HUDEP-2 (cell line): ENCODE measurements around the gene FRAT1.

Experiments
- DNase-seq, 76 experiments: peaks; one replicate each; lab custom pipeline; 2025; ENCODE audit not compliant: unreplicated experiment in 76 of 76; lab: John Stamatoyannopoulos, UW

The FRAT1 gene

GRCh38 chr10:97307866-97308780 lies 10.9 kb upstream of the FRAT1 start:
- DNase-seq: no peak

GRCh38 chr10:97311111-97311626 lies 7.9 kb upstream of the FRAT1 start:
- DNase-seq: no peak

GRCh38 chr10:97312897-97313296 lies 6.2 kb upstream of the FRAT1 start:
- DNase-seq: no peak

GRCh38 chr10:97314671-97315070 lies 4.4 kb upstream of the FRAT1 start:
- DNase-seq: no peak

GRCh38 chr10:97319671-97320479 lies 804 bp downstream of the FRAT1 start:
- peak in 69 of 76 experiments; percentile 9 to 74 (median 54) for DNase-seq

GRCh38 chr10:97320480-97321031 lies 1.5 kb downstream of the FRAT1 start:
- peak in 4 of 76 experiments; percentile 5 to 67 (median 34) for DNase-seq

GRCh38 chr10:97321032-97321803 lies 2.1 kb downstream of the FRAT1 start:
- peak in 1 of 76 experiments; percentile 46 for DNase-seq

- DNase-seq: no peak
Observed at GRCh38 chr10:97321804-97322190, 2.7 kb downstream of the FRAT1 start.

- DNase-seq: no peak
Observed at GRCh38 chr10:97323501-97323900, 4.4 kb downstream of the FRAT1 start.

GRCh38 chr10:97325754-97326153 lies 6.7 kb downstream of the FRAT1 start:
- DNase-seq: no peak

GRCh38 chr10:97327348-97328294 lies 8.6 kb downstream of the FRAT1 start:
- peak in 1 of 76 experiments; percentile 21 for DNase-seq

- DNase-seq: peak in 16 of 76 experiments; percentile 13 to 56 (median 30)
Observed at GRCh38 chr10:97328646-97329453, 9.8 kb downstream of the FRAT1 start.

- peak in 38 of 76 experiments; percentile 10 to 60 (median 27) for DNase-seq
Observed at GRCh38 chr10:97329766-97330165, 10.7 kb downstream of the FRAT1 start.

GRCh38 chr10:97331153-97331703 lies 12.2 kb downstream of the FRAT1 start:
- DNase-seq: peak in 10 of 76 experiments; percentile 8 to 49 (median 28)

- DNase-seq: peak in 18 of 76 experiments; percentile 16 to 57 (median 33)
Observed at GRCh38 chr10:97332591-97333350, 13.7 kb downstream of the FRAT1 start.

- peak in 18 of 76 experiments; percentile 11 to 57 (median 38) for DNase-seq
Observed at GRCh38 chr10:97333351-97333600, 14.2 kb downstream of the FRAT1 start.

GRCh38 chr10:97333601-97334369 lies 14.7 kb downstream of the FRAT1 start:
- DNase-seq: peak in 32 of 76 experiments; percentile 3 to 63 (median 36)
